Gastroesophageal sphincter (tissue), 3 donors: ENCODE measurements around the gene STRAP.

Source experiments
- POLR2A ChIP-seq, 2 donors: fragments of 450-650 bp; IDR thresholded peaks; one replicate each; pipeline ENCODE4 v1.6.1; 2017; ENCODE audit warnings: antibody characterized with exemption in 2 of 2, mild to moderate bottlenecking in 2 of 2, moderate library complexity in 1 of 2
- POLR2AphosphoS5 ChIP-seq: sonication (generic); formaldehyde crosslinking; IDR thresholded peaks from one replicate; pipeline ENCODE4 v1.6.1; 2017; ENCODE audit warnings: antibody characterized with exemption
- TF ChIP-seq, protein P1 (sequence below), 4 experiments: fragments of 200-600 bp in 2 of 4; fragments of 450-650 bp in 2 of 4; sonication (generic) in 1 of 4; IDR thresholded peaks; one replicate each; pipeline ENCODE4 v1.5.1; 2017 to 2019; ENCODE audit warnings: antibody characterized with exemption in 4 of 4, mild to moderate bottlenecking in 2 of 4, moderate library complexity in 2 of 4

DNA sequence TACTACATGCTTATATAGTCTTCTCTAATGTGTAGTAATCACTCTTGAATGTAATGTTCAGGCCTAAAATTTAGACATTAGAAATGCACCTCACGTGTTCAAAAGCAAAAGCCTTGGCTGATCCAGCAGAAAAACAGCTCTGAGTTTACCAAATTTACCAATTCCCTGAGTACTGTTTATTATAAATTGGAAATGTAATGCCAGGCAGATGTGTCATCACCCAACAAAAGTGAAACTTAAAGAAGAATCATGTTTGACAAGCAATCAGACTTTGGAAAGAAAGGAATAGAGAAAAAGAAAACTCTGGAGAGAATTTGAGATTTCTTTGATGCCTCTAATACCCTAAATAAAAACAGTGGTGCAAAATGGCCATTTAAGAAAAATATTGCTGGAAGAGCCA, 26.5 kb upstream of the STRAP start:
- TF ChIP-seq POLR2A (IDR thresholded peaks at IDR 0.05) (no peak), POLR2AphosphoS5 (no peak)
- TF ChIP-seq, protein P1, sequence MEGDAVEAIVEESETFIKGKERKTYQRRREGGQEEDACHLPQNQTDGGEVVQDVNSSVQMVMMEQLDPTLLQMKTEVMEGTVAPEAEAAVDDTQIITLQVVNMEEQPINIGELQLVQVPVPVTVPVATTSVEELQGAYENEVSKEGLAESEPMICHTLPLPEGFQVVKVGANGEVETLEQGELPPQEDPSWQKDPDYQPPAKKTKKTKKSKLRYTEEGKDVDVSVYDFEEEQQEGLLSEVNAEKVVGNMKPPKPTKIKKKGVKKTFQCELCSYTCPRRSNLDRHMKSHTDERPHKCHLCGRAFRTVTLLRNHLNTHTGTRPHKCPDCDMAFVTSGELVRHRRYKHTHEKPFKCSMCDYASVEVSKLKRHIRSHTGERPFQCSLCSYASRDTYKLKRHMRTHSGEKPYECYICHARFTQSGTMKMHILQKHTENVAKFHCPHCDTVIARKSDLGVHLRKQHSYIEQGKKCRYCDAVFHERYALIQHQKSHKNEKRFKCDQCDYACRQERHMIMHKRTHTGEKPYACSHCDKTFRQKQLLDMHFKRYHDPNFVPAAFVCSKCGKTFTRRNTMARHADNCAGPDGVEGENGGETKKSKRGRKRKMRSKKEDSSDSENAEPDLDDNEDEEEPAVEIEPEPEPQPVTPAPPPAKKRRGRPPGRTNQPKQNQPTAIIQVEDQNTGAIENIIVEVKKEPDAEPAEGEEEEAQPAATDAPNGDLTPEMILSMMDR (IDR thresholded peaks at IDR 0.05): no peak
